ENCODE results near the gene RAB6D. TPM values are rescaled to one million over a fixed set of nuclear protein-coding genes. Genes with fewer than 3 reads are reported as not detected.
"Not testable (repeated sequence)": the region's sequence is repeated elsewhere in the genome, so short reads cannot be mapped to it uniquely, and the experiment has no call there.

The RAB6D gene
- total and polyA plus RNA-seq, 12 donors = 0.08 to 0.53 (median 0.21) TPM; not detected in 7

GRCh38 chr2:131394147-131394931 lies 30.4 kb upstream of the RAB6D start:
- Histone ChIP-seq H3K27me3 (no peaks in the 10 kb centered on the region), H3K4me3 (no peak overlapping the region), H3K27ac (no peak overlapping the region), H3K4me1 (replicated peaks in 1 of 2) (no peaks in the 10 kb centered on the region), H3K9me3 (replicated peaks in 1 of 3) (no peaks in the 10 kb centered on the region), H3K36me3 (replicated peaks in 1 of 2) (no peaks in the 10 kb centered on the region)
- no peak for TF ChIP-seq POLR2A (IDR thresholded peaks at IDR 0.05)
- TF ChIP-seq, protein P1, sequence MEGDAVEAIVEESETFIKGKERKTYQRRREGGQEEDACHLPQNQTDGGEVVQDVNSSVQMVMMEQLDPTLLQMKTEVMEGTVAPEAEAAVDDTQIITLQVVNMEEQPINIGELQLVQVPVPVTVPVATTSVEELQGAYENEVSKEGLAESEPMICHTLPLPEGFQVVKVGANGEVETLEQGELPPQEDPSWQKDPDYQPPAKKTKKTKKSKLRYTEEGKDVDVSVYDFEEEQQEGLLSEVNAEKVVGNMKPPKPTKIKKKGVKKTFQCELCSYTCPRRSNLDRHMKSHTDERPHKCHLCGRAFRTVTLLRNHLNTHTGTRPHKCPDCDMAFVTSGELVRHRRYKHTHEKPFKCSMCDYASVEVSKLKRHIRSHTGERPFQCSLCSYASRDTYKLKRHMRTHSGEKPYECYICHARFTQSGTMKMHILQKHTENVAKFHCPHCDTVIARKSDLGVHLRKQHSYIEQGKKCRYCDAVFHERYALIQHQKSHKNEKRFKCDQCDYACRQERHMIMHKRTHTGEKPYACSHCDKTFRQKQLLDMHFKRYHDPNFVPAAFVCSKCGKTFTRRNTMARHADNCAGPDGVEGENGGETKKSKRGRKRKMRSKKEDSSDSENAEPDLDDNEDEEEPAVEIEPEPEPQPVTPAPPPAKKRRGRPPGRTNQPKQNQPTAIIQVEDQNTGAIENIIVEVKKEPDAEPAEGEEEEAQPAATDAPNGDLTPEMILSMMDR (IDR thresholded peaks at IDR 0.05) = no peak
- 41 to 68% (median 50%) methylated on average over 20 to 45 of the region's 45 CpGs for WGBS, 4 donors
- no peak for DNase-seq
- intact Hi-C loops (cut with DNase I) = no loop called here

- not testable (repeated sequence) for DNase-seq; H3K9me3 ChIP-seq (replicated peaks in 1 of 3)
Measured at GRCh38 chr2:131391953-131392352, 28.0 kb upstream of the RAB6D start.

GRCh38 chr2:131391471-131391870 lies 27.5 kb upstream of the RAB6D start:
- H3K27ac ChIP-seq; H3K4me3 ChIP-seq; DNase-seq; H3K9me3 ChIP-seq (replicated peaks in 1 of 3); H3K27me3 ChIP-seq; intact Hi-C loops (cut with DNase I); H3K4me1 ChIP-seq (replicated peaks in 1 of 2); H3K36me3 ChIP-seq (replicated peaks in 1 of 2): not testable (repeated sequence)
- WGBS, 4 donors = 87 to 93% (median 91%) methylated on average over 3 to 11 of the region's 11 CpGs

More at GRCh38 chr2:131391953-131392352, 28.0 kb upstream of the RAB6D start:
- H3K4me1 ChIP-seq (replicated peaks in 1 of 2); H3K27me3 ChIP-seq; H3K27ac ChIP-seq; H3K36me3 ChIP-seq (replicated peaks in 1 of 2); intact Hi-C loops (cut with DNase I); H3K4me3 ChIP-seq: not testable (repeated sequence)
- WGBS, 4 donors = 73 to 82% (median 75%) methylated on average over 5 to 9 of the region's 9 CpGs

GRCh38 chr2:131390495-131391130 lies 26.6 kb upstream of the RAB6D start:
- H3K9me3 ChIP-seq (replicated peaks in 1 of 3); intact Hi-C loops (cut with DNase I); H3K27me3 ChIP-seq; H3K4me1 ChIP-seq (replicated peaks in 1 of 2); H3K4me3 ChIP-seq; H3K27ac ChIP-seq; DNase-seq; H3K36me3 ChIP-seq (replicated peaks in 1 of 2): not testable (repeated sequence)
- WGBS, 4 donors = 72 to 90% (median 81%) methylated on average over 3 to 9 of the region's 9 CpGs

- H3K27ac ChIP-seq = no peak overlapping the region
- H3K9me3 ChIP-seq (replicated peaks in 1 of 3) = no peaks in the 10 kb centered on the region
- H3K36me3 ChIP-seq (replicated peaks in 1 of 2) = no peaks in the 10 kb centered on the region
- 88 to 92% (median 91%) methylated on average over 10 of the region's 10 CpGs for WGBS, 4 donors
- H3K27me3 ChIP-seq = no peaks in the 10 kb centered on the region
- H3K4me1 ChIP-seq (replicated peaks in 1 of 2) = no peaks in the 10 kb centered on the region
- no peak for DNase-seq
- intact Hi-C loops (cut with DNase I) = no loop called here
- H3K4me3 ChIP-seq = no peak overlapping the region
- TF ChIP-seq, protein P1 (IDR thresholded peaks at IDR 0.05) = no peak
- TF ChIP-seq POLR2A (IDR thresholded peaks at IDR 0.05) = no peak
Measured at GRCh38 chr2:131389657-131390056, 25.7 kb upstream of the RAB6D start.

GRCh38 chr2:131388834-131389233 lies 24.9 kb upstream of the RAB6D start:
- H3K4me3 ChIP-seq; H3K4me1 ChIP-seq (replicated peaks in 1 of 2); DNase-seq; H3K36me3 ChIP-seq (replicated peaks in 1 of 2); intact Hi-C loops (cut with DNase I); H3K9me3 ChIP-seq (replicated peaks in 1 of 3); H3K27ac ChIP-seq; H3K27me3 ChIP-seq: not testable (repeated sequence)
- WGBS, 4 donors = 59 to 85% (median 72%) methylated on average over 4 to 6 of the region's 6 CpGs

GRCh38 chr2:131373111-131373510 lies 9.1 kb upstream of the RAB6D start:
- H3K36me3 ChIP-seq (replicated peaks in 1 of 2); intact Hi-C loops (cut with DNase I); H3K27ac ChIP-seq; DNase-seq; H3K4me3 ChIP-seq; H3K4me1 ChIP-seq (replicated peaks in 1 of 2); H3K27me3 ChIP-seq; H3K9me3 ChIP-seq (replicated peaks in 1 of 3): not testable (repeated sequence)
- WGBS, 4 donors = 93 to 96% (median 93%) methylated on average over 1 of the region's 1 CpG

Data from adrenal gland (tissue), 12 donors.